ENCODE data around the gene MBP.
"Not testable (repeated sequence)": the region's sequence is repeated elsewhere in the genome, so short reads cannot be mapped to it uniquely, and the experiment has no call there.

MBP gene

GRCh38 chr18:76979111-76979751 is 153.4 kb downstream of the MBP start:
- no peak for DNase-seq (ENCODE audit: low read depth in 2 of 2, low spot score in 1 of 2)

DNA sequence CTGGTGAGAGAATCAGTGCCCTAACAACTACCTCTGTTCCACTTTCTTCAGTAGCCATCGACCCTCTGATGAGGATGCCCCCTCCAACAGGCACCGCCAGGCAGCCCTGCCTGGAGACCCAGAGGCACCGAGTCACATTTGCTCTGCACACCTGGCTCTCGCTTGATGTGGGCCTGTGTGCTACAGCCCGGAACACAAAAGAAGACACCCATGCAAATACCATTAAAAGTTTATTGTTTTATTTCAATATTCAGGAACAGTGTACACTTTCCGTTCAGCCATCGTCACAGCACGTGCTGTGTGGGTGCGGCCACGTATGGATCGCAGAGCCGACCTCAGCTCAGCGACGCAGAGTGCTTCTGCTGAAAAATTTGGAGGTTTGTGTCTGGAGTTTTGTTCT is 154.0 kb downstream of the MBP start:
- no peak for DNase-seq (ENCODE audit: low read depth in 2 of 2, low spot score in 1 of 2)

DNA sequence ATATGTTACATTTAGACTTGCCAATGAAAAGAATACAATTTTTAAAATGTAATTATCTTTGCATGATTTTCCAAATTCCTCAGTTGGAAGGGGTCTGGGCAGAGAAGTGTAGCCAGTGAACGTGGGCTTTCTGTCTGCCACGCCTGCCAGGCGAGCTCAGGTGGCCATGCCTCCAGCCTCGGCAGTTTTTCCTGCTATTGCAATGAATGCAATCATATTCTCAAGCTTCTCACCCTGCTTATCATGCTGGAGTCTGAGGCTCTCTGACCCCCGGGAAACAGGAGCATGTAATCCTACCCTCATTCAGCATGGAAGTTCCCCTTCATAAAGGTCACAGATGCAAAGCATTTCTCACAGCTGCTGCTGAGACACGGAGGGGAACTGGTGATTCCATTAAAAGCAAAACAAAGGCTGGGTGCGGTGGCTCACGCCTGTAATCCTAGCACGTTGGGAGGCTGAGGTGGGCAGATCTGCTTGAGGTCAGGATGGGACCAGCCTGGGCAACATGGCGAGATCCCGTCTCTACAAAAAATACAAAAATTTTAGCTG is 154.8 kb downstream of the MBP start:
- DNase-seq (ENCODE audit: low read depth in 2 of 2, low spot score in 1 of 2): no peak

DNA sequence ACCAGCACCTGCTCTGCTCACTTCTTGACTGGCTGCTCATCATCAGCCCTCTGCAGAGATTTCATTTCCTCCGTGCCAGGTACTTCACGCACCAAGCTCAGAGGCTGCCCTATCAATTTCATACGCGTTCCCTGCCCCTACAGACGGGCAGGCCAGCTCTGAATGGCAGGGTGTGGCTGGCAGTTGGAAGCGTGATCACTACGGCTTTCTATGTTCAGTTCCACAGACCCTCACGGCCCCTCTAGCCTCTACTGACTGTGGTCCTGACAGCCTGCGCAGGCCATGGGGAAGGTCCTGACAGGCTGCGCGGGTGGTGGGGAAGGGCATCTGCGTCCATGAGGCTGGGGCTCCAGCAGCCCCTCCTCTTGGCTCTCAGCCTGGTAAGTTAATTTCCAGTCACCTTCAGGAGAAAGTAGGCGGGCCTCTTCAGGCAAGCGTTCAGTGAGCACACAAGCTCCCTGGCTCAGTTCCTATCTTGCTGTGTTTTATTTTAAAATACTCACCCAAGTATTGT is 155.4 kb downstream of the MBP start:
- no peak for DNase-seq (ENCODE audit: low read depth in 2 of 2, low spot score in 1 of 2)

GRCh38 chr18:76975577-76976110 is 156.9 kb downstream of the MBP start:
- no peak for DNase-seq (ENCODE audit: low read depth in 2 of 2, low spot score in 1 of 2)

DNA sequence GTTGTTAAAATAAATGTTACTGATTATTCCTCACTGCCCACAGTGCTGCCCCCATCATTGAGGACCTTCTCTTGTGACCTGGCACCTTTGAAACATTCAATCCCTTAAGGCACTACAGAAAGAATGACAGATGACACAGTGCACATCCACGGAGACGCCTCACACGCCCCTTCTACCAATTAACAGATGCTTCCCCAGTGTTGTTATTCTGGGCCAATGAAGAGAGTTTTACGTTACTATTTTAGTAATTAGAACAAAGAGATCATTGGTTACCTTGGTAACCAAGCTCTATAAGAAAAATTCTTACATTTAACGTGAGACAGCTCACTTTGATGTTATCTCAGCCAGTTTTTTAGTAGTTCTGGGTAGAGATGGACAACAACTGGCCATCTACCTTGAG is 158.2 kb downstream of the MBP start:
- no peak for DNase-seq (ENCODE audit: low read depth in 2 of 2, low spot score in 1 of 2)

DNA sequence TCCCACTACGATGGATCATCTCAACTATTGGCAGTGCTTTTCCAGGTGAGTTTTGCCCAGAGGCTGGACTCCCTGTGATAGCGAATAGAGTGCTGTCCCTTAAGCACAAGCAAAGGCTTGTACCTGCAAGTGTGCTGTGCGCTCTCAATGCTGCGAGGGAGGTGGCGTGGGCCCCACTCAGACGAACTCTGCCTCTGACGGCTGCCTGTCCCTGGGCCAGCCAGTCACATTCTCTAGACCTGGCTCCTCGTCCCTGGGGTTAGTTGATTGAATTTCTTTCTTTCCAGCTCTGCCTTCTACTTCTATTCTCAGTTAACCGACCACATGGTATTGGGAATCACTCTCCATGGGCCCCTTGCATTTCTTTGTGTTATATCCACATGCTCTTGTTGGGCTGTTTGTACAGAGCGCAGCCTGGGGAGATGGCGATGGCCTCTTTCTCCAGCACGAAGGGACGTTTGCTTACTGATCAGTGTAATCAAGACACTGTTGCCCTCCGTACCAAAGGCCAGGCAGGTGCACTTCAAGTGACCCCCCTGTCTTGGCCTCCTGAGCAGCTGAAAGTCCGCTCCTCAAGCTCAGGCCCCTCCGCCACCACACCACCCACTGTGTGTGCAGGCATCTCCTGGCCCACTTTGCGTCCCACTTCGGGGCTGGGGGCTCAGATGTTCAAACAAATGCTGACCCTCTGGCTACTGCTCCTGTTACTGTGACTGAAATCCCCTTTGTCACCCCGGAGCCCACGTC is 158.9 kb downstream of the MBP start:
- no peak for DNase-seq (ENCODE audit: low read depth in 2 of 2, low spot score in 1 of 2)

DNA sequence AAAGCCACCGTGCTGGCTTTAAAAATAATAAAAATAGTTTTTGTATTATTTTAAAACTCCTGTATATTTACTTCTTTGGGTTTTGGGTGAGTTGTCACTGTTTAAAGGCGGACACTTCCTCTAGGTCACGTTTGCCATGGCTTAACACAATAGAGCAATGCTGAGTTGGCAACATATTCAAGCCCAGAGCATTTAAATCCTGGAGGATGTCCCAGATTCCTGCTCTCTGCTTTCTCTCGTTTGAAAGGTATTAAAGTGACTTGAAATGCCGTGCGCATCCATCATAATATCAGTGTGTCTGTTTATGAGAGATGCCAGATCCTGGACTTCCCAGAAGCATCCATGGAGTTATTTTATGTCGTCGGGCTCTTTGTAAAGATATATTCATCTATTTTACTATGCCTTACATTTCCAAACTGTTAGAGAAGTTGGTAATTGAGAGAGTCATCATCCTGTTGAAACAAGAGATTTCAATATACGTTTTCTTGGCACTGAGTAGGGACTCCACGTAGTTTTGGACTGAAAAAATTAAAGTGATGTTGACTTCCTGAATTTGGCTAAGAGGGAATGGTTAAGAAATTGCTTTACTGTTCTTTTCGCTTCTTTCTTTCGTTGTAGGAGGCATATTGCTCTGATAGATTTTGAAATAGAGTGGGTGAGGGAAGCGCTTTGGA is 159.6 kb downstream of the MBP start:
- DNase-seq (ENCODE audit: low read depth in 2 of 2, low spot score in 1 of 2): no peak

DNA sequence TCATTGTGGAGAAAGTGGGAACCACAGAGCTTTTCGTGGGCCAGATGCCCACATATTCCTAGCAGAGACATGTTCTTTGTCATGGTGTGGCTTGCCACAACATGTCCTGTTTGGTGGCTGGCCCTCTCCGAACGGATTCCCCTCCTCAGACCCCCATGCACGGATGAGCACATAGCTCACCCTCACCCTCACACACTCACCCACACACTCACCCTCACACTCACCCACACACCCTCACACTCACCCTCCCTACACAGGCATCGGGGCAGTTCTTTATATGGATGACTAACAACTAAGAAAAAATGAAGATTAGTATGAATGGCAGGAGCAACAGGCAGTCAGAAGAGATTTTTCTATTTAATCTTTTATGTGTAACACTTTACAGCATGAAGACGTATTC is 160.3 kb downstream of the MBP start:
- no peak for DNase-seq (ENCODE audit: low read depth in 2 of 2, low spot score in 1 of 2)

DNA sequence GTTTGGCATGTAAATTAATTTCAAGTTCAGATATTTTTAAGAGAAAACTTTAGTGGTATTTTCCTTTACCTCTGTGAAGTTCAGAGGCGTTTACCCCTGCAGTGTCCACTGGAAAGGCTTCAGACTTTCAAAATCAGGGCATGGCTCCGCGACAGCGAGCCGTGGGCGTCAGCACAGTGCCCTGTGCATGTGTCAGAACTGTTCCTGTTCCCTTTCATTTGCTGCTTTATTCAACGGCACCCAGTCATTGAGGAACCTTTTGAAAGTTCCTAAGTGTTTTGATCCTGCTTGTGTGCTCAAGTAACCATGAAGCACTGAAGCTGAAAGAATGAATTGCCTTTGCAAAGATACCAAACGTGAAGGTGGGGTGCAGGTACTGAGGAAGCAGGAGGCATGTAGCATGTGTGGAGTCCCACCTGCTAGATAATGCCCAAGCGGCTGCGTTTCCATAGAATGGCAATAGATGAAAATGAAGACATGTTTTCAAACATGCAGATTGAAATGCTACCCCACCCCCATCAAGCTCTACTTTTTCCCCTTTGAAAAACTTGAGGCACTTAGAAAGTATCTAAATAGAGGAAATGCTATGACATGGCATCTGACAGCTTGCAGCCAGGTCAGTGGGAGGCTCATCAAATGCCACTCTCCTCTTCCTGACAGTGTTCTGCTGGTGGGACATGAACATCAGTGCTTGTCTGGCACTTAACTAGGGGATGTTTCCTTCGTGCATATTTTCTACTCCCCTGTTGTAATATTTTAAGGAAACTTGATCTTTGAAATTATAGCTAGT is 161.6 kb downstream of the MBP start:
- no peak for DNase-seq (ENCODE audit: low read depth in 2 of 2, low spot score in 1 of 2)

DNA sequence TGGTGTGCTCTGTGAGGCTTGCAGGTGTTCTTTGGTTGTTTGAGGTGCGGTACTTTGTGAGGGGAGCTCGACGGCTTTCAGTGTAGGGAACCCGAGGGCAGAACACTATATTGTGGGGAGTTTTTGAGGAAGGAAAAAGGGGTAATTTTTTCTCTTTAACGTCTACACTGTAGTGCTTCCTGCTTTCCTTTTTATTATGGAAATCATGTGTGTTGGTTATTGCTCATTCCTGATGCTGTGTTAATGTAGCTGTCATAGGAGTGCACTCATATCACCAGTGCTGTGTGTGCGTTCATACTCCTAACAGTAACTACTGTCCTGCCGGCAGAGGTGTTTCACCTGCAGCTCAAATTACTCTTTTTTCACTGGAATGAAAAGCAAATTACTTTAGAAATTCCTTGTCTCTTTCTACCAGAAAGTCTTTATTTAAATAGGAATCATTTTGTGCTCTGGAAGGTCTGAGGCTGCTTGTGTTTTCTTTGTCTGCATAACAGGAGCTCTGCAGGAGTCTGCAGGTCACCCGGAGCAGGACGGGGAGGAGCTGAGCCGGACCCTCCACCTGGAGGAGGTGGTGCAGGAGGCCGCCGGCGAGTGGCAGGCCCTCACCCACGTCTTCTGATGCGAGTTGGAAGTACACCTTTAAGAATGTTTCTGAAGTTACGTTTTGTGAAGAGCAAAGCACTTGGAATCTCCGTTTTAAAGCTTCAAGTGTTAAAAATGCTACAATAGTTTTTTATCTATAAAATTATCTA is 164.7 kb downstream of the MBP start:
- no peak for DNase-seq (ENCODE audit: low read depth in 2 of 2, low spot score in 1 of 2)

DNA sequence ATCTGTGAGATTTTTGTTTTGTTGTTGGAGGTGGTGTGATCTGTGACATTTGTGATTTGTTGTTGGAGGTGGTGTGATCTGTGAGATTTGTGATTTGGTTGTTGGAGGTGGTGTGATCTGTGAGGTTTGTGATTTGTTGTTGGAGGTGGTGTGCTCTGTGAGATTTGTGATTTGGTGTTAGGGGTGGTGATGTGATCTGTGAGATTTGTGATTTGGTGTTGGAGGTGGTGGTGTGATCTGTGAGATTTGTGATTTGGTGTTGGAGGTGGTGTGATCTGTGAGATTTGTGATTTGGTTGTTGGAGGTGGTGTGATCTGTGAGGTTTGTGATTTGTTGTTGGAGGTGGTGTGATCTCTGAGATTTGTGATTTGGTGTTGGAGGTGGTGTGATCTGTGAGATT is 165.3 kb downstream of the MBP start:
- not testable (repeated sequence) for DNase-seq (ENCODE audit: low read depth in 2 of 2, low spot score in 1 of 2)

- DNase-seq (ENCODE audit: low read depth in 2 of 2, low spot score in 1 of 2): not testable (repeated sequence)
These were observed 166.9 kb downstream of the MBP start for GRCh38 chr18:76965555-76966151.

DNA sequence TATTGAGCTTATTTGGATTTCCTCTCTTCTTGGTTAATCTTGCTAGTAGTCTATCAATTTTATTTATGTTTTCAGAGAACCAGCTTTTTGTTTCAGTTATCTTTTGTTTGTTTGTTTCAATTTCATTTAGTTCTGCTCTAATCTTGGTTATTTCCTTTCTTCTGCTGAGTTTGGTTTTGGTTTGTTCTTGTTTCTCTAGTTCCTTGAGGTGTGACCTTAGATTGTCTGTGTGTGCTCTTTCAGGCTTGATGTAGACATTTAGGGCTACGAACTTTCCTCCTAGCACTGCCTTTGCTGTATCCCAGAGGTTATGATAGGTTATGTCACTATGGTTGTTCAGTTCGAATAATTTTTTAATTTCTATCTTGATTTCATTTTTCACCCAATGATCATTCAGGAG is 168.6 kb downstream of the MBP start:
- no peak for DNase-seq (ENCODE audit: low read depth in 2 of 2, low spot score in 1 of 2)

DNA sequence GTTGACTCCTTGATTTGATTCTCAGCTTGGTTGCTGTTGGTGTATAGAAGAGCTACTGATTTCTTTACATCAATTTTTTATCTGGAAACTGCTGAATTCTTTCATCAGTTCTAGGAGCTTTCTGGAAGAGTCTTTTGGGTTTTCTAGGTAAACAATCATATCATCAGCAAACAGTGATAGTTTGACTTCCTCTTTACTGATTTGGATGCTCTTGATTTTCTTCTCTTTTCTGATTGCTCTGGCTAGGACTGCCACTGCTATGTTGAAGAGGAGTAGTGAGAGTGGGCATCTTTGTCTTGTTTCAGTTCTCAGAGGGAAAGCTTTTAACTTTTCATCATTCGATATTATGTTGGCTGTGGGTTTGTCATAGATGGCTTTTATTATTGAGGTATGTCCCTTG is 169.7 kb downstream of the MBP start:
- DNase-seq (ENCODE audit: low read depth in 2 of 2, low spot score in 1 of 2): no peak

- DNase-seq (ENCODE audit: low read depth in 2 of 2, low spot score in 1 of 2): no peak
These were observed 172.0 kb downstream of the MBP start for GRCh38 chr18:76960528-76961035.

DNA sequence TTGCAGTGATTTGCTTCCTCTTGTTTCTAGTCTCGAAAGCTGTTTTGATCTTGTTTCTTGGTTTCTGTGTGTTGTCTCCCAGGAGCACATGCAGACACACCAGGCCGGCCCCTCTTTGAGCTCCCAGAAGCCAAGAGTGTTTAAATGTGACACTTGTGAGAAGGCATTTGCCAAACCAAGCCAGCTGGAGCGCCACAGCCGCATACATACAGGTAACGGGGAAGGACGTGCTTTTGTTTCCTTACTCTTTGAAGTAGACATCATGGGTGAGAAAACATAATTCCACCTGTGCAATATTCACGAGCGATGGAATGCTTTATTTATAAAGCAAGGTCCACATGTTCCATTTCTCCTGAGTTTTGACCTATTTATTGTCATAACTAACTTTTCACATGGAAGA is 173.0 kb downstream of the MBP start:
- no peak for DNase-seq (ENCODE audit: low read depth in 2 of 2, low spot score in 1 of 2)

GRCh38 chr18:76958692-76959341 is 173.8 kb downstream of the MBP start:
- no peak for DNase-seq (ENCODE audit: low read depth in 2 of 2, low spot score in 1 of 2)

All from stimulated activated CD8-positive, alpha-beta memory T cell treated with anti-CD3 and anti-CD28 coated beads, Interleukin-4, amount 100 ng/mL, for 1 hour (primary cell).